Fibroblast of lung (primary cell): ENCODE results near the gene MAP4K1. TPM values are rescaled to one million over a fixed set of nuclear protein-coding genes. Genes with fewer than 3 reads are reported as not detected.
"Not testable (repeated sequence)": the region's sequence is repeated elsewhere in the genome, so short reads cannot be mapped to it uniquely, and the experiment has no call there.

Experiments
- DNase-seq, 2 donors: peaks; one replicate each; pipeline versions ENCODE4 v3.0.0 to v3.0.0-alpha.2; 2010; ENCODE audit warnings: low read depth in 2 of 2
- H2AFZ ChIP-seq: 2 replicates; pipeline ENCODE4 v1.5.1; 2012; ENCODE audit warnings: low read length, control low read depth, inconsistent platforms
- H3K27ac ChIP-seq: 2 replicates; pipeline ENCODE4 v1.5.1; 2011; ENCODE audit warnings: low read length, control low read depth; ENCODE audit not compliant: insufficient read depth
- H3K27me3 ChIP-seq: 2 replicates; pipeline ENCODE4 v1.5.1; 2011; ENCODE audit warnings: mild to moderate bottlenecking, low read length; ENCODE audit not compliant: control insufficient read depth, insufficient read depth
- H3K36me3 ChIP-seq: 2 replicates; pipeline ENCODE4 v1.5.1; 2011; ENCODE audit warnings: low read length; ENCODE audit not compliant: control insufficient read depth, insufficient read depth
- H3K4me1 ChIP-seq: 2 replicates; pipeline ENCODE4 v1.5.1; 2011; ENCODE audit warnings: low read length; ENCODE audit not compliant: control insufficient read depth, insufficient read depth; ENCODE audit errors: extremely low read depth
- H3K4me2 ChIP-seq: 2 replicates; pipeline ENCODE4 v1.5.1; 2011; ENCODE audit warnings: low read length, control low read depth; ENCODE audit not compliant: insufficient read depth; ENCODE audit errors: extremely low read depth
- H3K4me3 ChIP-seq, 4 experiments: fragments of 200-600 bp in 1 of 4; sonication (generic) in 1 of 4; replicated peaks in 1 of 4; 2 replicates each; pipeline ENCODE4 v1.5.1; 2011 to 2016; ENCODE audit warnings: low read length in 4 of 4, low read depth in 3 of 4, mild to moderate bottlenecking in 3 of 4, control low read depth in 2 of 4, inconsistent platforms in 1 of 4, mixed read lengths in 1 of 4; ENCODE audit not compliant: insufficient read depth in 1 of 4; ENCODE audit errors: control extremely low read depth in 1 of 4
- H3K79me2 ChIP-seq: 2 replicates; pipeline ENCODE4 v1.5.1; 2012; ENCODE audit warnings: mild to moderate bottlenecking, low read length, inconsistent platforms; ENCODE audit not compliant: control insufficient read depth, insufficient read depth
- H3K9ac ChIP-seq: 2 replicates; pipeline ENCODE4 v1.5.1; 2011; ENCODE audit warnings: mild to moderate bottlenecking, low read length, control low read depth; ENCODE audit not compliant: insufficient read depth
- H3K9me3 ChIP-seq: 2 replicates; pipeline ENCODE4 v1.5.1; 2012; ENCODE audit warnings: low read depth, low read length; ENCODE audit not compliant: control insufficient read depth, insufficient read depth
- H4K20me1 ChIP-seq: 2 replicates; pipeline ENCODE4 v1.5.1; 2011; ENCODE audit warnings: low read length; ENCODE audit not compliant: control insufficient read depth, insufficient read depth; ENCODE audit errors: extremely low read depth
- EZH2 ChIP-seq: IDR thresholded peaks from 2 replicates; pipeline ENCODE4 v1.5.1; 2012; ENCODE audit warnings: low read length, control low read depth, mild to moderate bottlenecking; ENCODE audit errors: missing control alignments
- polyA plus RNA-seq, 2 donors: library from polyadenylated mRNA; depleted of rRNA in 1 of 2; stranded (reverse) in 1 of 2; unstranded in 1 of 2; fragments of >200 nt; gene quantifications; 2 replicates each; pipeline ENCODE4 v1.2.1, GENCODE V29; 2011 to 2012; ENCODE audit warnings: missing spikeins in 1 of 2
- total RNA-seq: library from RNA; depleted of rRNA; stranded (reverse); fragments of >200 nt; gene quantifications from 2 replicates; pipeline ENCODE4 v1.2.1, GENCODE V29; 2014
- TF ChIP-seq, protein P1 (sequence below), 2 donors: IDR thresholded peaks in 1 of 2; conservative IDR thresholded peaks in 1 of 2; 1 replicate in 1 of 2; 2 replicates in 1 of 2; pipeline ENCODE4 v1.5.1; 2011 to 2012; ENCODE audit warnings: low read length in 2 of 2, control low read depth in 1 of 2, inconsistent platforms in 1 of 2, low read depth in 1 of 2, mild to moderate bottlenecking in 1 of 2

MAP4K1 gene
- total and polyA plus RNA-seq, 2 donors (not counting 1 experiment from before 2014, with no cell fraction given): 0.12 to 0.17 TPM

DNA sequence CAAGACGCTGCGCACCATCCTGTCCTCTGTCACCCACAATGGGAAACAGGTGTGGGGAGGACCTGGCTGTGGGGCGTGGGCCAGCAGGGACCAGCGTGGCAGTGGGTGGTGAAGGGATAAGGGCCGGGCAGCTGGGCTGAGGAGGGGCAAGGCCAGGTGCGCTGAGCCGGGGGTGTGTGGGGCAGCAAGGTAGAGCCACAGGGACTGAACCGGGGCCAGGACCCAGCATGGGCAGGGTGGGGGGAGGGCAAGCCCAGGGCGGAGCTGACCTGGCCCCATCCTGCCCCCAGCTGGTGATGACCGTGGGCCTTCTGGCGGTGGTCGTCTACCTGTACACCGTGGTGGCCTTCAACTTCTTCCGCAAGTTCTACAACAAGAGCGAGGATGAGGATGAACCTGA, 37.7 kb downstream of the MAP4K1 start:
- H2AFZ ChIP-seq: no peak overlapping the region
- no peak for TF ChIP-seq EZH2
- TF ChIP-seq, protein P1, sequence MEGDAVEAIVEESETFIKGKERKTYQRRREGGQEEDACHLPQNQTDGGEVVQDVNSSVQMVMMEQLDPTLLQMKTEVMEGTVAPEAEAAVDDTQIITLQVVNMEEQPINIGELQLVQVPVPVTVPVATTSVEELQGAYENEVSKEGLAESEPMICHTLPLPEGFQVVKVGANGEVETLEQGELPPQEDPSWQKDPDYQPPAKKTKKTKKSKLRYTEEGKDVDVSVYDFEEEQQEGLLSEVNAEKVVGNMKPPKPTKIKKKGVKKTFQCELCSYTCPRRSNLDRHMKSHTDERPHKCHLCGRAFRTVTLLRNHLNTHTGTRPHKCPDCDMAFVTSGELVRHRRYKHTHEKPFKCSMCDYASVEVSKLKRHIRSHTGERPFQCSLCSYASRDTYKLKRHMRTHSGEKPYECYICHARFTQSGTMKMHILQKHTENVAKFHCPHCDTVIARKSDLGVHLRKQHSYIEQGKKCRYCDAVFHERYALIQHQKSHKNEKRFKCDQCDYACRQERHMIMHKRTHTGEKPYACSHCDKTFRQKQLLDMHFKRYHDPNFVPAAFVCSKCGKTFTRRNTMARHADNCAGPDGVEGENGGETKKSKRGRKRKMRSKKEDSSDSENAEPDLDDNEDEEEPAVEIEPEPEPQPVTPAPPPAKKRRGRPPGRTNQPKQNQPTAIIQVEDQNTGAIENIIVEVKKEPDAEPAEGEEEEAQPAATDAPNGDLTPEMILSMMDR (conservative IDR thresholded peaks at IDR 0.05 in 1 of 2, IDR thresholded peaks at IDR 0.05 in 1 of 2; ENCODE audit: low read depth in 1 of 2, low read length in 2 of 2): no peak
- H3K9me3 ChIP-seq: no peaks in the 10 kb centered on the region
- no peaks in the 10 kb centered on the region for H4K20me1 ChIP-seq
- no peaks in the 10 kb centered on the region for H3K27me3 ChIP-seq
- H3K4me3 ChIP-seq: no peak overlapping the region
- H3K4me1 ChIP-seq: no peaks in the 10 kb centered on the region
- DNase-seq: no peak
- H3K27ac ChIP-seq: no peak overlapping the region
- no peak overlapping the region for H3K4me2 ChIP-seq
- H3K79me2 ChIP-seq: no peaks in the 10 kb centered on the region
- no peaks in the 10 kb centered on the region for H3K36me3 ChIP-seq
- H3K9ac ChIP-seq: no peak overlapping the region

- not testable (repeated sequence) for H4K20me1 ChIP-seq, H3K36me3 ChIP-seq, H3K79me2 ChIP-seq, H3K4me3 ChIP-seq, H3K27me3 ChIP-seq, DNase-seq, H3K9ac ChIP-seq, H3K27ac ChIP-seq, H3K4me1 ChIP-seq, H3K9me3 ChIP-seq, H2AFZ ChIP-seq, H3K4me2 ChIP-seq
These were observed 38.4 kb downstream of the MAP4K1 start for GRCh38 chr19:38579304-38579703.

- Histone ChIP-seq H3K36me3 (no peaks in the 10 kb centered on the region), H4K20me1 (no peaks in the 10 kb centered on the region), H3K4me1 (no peaks in the 10 kb centered on the region), H3K27me3 (no peaks in the 10 kb centered on the region), H3K4me3 (no peak overlapping the region), H3K27ac (no peak overlapping the region), H3K9me3 (no peaks in the 10 kb centered on the region), H2AFZ (no peak overlapping the region), H3K79me2 (no peaks in the 10 kb centered on the region), H3K9ac (no peak overlapping the region), H3K4me2 (no peak overlapping the region)
- no peak for TF ChIP-seq EZH2
- TF ChIP-seq, protein P1 (conservative IDR thresholded peaks at IDR 0.05 in 1 of 2, IDR thresholded peaks at IDR 0.05 in 1 of 2; ENCODE audit: low read depth in 1 of 2, low read length in 2 of 2): no peak
- no peak for DNase-seq
These were observed 39.9 kb downstream of the MAP4K1 start for GRCh38 chr19:38577826-38578225.

DNA sequence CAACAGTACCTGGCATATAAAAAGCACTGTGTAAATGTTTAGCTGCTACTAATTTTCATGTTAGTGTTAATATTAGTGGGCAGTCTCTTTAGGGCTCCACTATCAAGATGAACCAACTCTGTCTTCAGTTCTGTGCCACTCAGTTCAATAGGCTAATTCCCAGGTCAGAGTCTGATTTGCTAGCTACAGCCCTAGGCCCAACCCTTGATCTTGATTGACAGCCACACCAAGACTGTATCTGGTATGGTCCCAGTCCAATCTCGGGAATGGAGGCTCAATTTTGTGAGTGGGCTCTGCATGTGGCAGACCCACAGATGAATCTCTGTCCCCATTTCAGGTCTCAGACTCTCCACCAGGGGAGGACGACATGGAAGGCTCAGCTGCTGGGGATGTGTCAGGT, 46.1 kb downstream of the MAP4K1 start:
- no peaks in the 10 kb centered on the region for H4K20me1 ChIP-seq
- no peak overlapping the region for H3K9ac ChIP-seq
- H3K4me3 ChIP-seq: no peak overlapping the region
- H3K27me3 ChIP-seq: no peaks in the 10 kb centered on the region
- no peak overlapping the region for H3K4me2 ChIP-seq
- no peak for DNase-seq
- no peak overlapping the region for H2AFZ ChIP-seq
- no peaks in the 10 kb centered on the region for H3K79me2 ChIP-seq
- H3K9me3 ChIP-seq: no peaks in the 10 kb centered on the region
- H3K27ac ChIP-seq: no peak overlapping the region
- TF ChIP-seq, protein P1 (conservative IDR thresholded peaks at IDR 0.05 in 1 of 2, IDR thresholded peaks at IDR 0.05 in 1 of 2; ENCODE audit: low read depth in 1 of 2, low read length in 2 of 2): no peak
- no peak for TF ChIP-seq EZH2
- H3K36me3 ChIP-seq: no peaks in the 10 kb centered on the region
- H3K4me1 ChIP-seq: no peaks in the 10 kb centered on the region
